DND-41 (cell line): Measurements from ENCODE around the gene DCBLD2.
"Not testable (repeated sequence)": the region's sequence is repeated elsewhere in the genome, so short reads cannot be mapped to it uniquely, and the experiment has no call there.

ENCODE experiments used
- ATAC-seq: fragments of 200-7000 bp; cut with Tn5 transposase; 3 replicates; pipeline ENCODE4 v1.9.1; 2021; ENCODE audit warnings: low read depth; ENCODE audit not compliant: insufficient read depth
- DNase-seq: peaks from one replicate; pipeline ENCODE4 v3.0.0-alpha.2; 2020
- H2AFZ ChIP-seq: 2 replicates; pipeline ENCODE4 v1.6.0; 2012; ENCODE audit warnings: low read depth, low read length
- H3K27ac ChIP-seq: 2 replicates; pipeline ENCODE4 v1.5.1; 2012; ENCODE audit warnings: low read length, inconsistent platforms
- H3K27me3 ChIP-seq: fragments of 200-600 bp; sonication (generic); 2 replicates; pipeline ENCODE4 v1.6.0; 2012; ENCODE audit warnings: low read length, mild to moderate bottlenecking, inconsistent platforms; ENCODE audit not compliant: insufficient read depth, poor library complexity
- H3K36me3 ChIP-seq: 2 replicates; pipeline ENCODE4 v1.5.1; 2012; ENCODE audit warnings: low read length, inconsistent platforms; ENCODE audit not compliant: insufficient read depth
- H3K4me1 ChIP-seq: 2 replicates; pipeline ENCODE4 v1.5.1; 2012; ENCODE audit warnings: mild to moderate bottlenecking, low read length; ENCODE audit not compliant: insufficient read depth
- H3K4me2 ChIP-seq: 2 replicates; pipeline ENCODE4 v1.6.0; 2012; ENCODE audit warnings: mild to moderate bottlenecking, moderate library complexity, low read length, inconsistent platforms; ENCODE audit not compliant: insufficient read depth
- H3K4me3 ChIP-seq, 2 experiments: fragments of 200-600 bp in 1 of 2; shearing (Covaris generic) in 1 of 2; 2 replicates each; pipeline ENCODE4 v1.5.1; 2012 to 2016; ENCODE audit warnings: inconsistent platforms in 2 of 2, low read length in 2 of 2, mild to moderate bottlenecking in 2 of 2, low read depth in 1 of 2, moderate library complexity in 1 of 2
- H3K79me2 ChIP-seq: 2 replicates; pipeline ENCODE4 v1.6.0; 2012; ENCODE audit warnings: low read length, inconsistent platforms; ENCODE audit not compliant: insufficient read depth
- H3K9ac ChIP-seq: 2 replicates; pipeline ENCODE4 v1.6.0; 2012; ENCODE audit warnings: low read depth, mild to moderate bottlenecking, inconsistent platforms, low read length, moderate library complexity
- H3K9me3 ChIP-seq: 2 replicates; pipeline ENCODE4 v1.5.1; 2012; ENCODE audit warnings: low read length, moderate library complexity, mild to moderate bottlenecking, inconsistent platforms; ENCODE audit not compliant: insufficient read depth, severe bottlenecking
- H4K20me1 ChIP-seq: 2 replicates; pipeline ENCODE4 v1.6.0; 2012; ENCODE audit warnings: low read length; ENCODE audit not compliant: insufficient read depth
- EZH2 ChIP-seq: IDR thresholded peaks from 3 replicates; pipeline ENCODE4 v1.6.1; 2012; ENCODE audit warnings: borderline replicate concordance, low read depth, mild to moderate bottlenecking, moderate library complexity, low read length, inconsistent platforms; ENCODE audit not compliant: severe bottlenecking
- TF ChIP-seq, protein P1 (sequence below): IDR thresholded peaks from 2 replicates; pipeline ENCODE4 v1.5.1; 2012; ENCODE audit warnings: borderline replicate concordance, low read length, moderate library complexity, mild to moderate bottlenecking; ENCODE audit not compliant: poor library complexity, severe bottlenecking; ENCODE audit errors: extremely low read depth

The DCBLD2 gene

GRCh38 chr3:98884675-98885371 lies 16.7 kb downstream of the DCBLD2 start:
- peaks cover 3% of the 10 kb centered on the region; the same call in 1 of the 2 replicates for H4K20me1 ChIP-seq
- ATAC-seq (no peak), DNase-seq (no peak)
- H3K36me3 ChIP-seq: peaks cover 1% of the 10 kb centered on the region; the same call in 1 of the 2 replicates
- H2AFZ ChIP-seq: no peak overlapping the region
- TF ChIP-seq, protein P1, sequence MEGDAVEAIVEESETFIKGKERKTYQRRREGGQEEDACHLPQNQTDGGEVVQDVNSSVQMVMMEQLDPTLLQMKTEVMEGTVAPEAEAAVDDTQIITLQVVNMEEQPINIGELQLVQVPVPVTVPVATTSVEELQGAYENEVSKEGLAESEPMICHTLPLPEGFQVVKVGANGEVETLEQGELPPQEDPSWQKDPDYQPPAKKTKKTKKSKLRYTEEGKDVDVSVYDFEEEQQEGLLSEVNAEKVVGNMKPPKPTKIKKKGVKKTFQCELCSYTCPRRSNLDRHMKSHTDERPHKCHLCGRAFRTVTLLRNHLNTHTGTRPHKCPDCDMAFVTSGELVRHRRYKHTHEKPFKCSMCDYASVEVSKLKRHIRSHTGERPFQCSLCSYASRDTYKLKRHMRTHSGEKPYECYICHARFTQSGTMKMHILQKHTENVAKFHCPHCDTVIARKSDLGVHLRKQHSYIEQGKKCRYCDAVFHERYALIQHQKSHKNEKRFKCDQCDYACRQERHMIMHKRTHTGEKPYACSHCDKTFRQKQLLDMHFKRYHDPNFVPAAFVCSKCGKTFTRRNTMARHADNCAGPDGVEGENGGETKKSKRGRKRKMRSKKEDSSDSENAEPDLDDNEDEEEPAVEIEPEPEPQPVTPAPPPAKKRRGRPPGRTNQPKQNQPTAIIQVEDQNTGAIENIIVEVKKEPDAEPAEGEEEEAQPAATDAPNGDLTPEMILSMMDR: no peak
- no peak for TF ChIP-seq EZH2
- H3K79me2 ChIP-seq: peaks cover 6% of the 10 kb centered on the region; the same call in 1 of the 2 replicates
- no peaks in the 10 kb centered on the region for H3K4me1 ChIP-seq
- H3K27ac ChIP-seq: no peak overlapping the region
- no peak overlapping the region for H3K4me3 ChIP-seq
- H3K4me2 ChIP-seq: no peak overlapping the region
- H3K9me3 ChIP-seq: no peaks in the 10 kb centered on the region
- H3K27me3 ChIP-seq: no peaks in the 10 kb centered on the region
- no peak overlapping the region for H3K9ac ChIP-seq

DNA sequence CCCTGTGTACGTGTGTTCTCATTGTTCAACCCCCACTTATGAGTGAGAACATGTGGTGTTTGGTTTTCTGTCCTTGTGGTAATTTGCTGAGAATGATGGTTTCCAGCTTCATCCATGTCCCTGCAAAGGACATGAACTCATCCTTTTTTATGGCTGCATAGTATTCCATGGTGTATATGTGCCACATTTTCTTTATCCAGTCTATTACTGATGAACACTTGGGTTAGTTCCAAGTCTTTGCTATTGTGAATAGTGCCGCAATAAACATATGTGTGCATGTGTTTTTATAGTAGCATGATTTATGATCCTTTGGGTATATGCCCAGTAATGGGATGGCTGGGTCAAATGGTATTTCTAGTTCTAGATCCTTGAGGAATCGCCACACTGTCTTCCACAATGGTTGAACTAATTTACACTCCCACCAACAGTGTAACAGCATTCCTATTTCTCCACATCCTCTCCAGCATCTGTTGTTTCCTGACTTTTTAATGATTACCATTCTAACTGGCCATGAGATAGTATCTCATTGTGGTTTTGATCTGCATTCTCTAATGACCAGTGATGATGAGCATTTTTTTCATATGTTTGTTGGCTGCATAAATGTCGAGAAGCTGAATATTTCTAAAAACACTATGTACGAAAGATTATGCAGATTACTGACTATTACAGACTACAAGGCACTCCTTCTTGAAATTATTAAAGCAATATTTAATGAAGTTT lies 18.7 kb downstream of the DCBLD2 start:
- not testable (repeated sequence) for H3K9me3 ChIP-seq, H3K4me3 ChIP-seq, H2AFZ ChIP-seq, H3K27me3 ChIP-seq, H4K20me1 ChIP-seq, H3K79me2 ChIP-seq, H3K4me1 ChIP-seq, H3K4me2 ChIP-seq, H3K27ac ChIP-seq, DNase-seq, H3K9ac ChIP-seq, ATAC-seq, H3K36me3 ChIP-seq

GRCh38 chr3:98877132-98877531 lies 24.4 kb downstream of the DCBLD2 start:
- Histone ChIP-seq H3K4me1 (no peaks in the 10 kb centered on the region), H3K9me3 (no peaks in the 10 kb centered on the region), H4K20me1 (no peaks in the 10 kb centered on the region), H3K9ac (no peak overlapping the region), H3K79me2 (no peaks in the 10 kb centered on the region), H3K27ac (no peak overlapping the region), H3K4me2 (no peak overlapping the region), H3K4me3 (no peak overlapping the region), H3K27me3 (no peaks in the 10 kb centered on the region), H3K36me3 (peaks cover 11% of the 10 kb centered on the region; the same call in 1 of the 2 replicates), H2AFZ (no peak overlapping the region)
- TF ChIP-seq, protein P1: no peak
- TF ChIP-seq EZH2: no peak
- DNase-seq (no peak), ATAC-seq (no peak)

- Histone ChIP-seq H3K4me2 (no peak overlapping the region), H3K27ac (no peak overlapping the region), H3K27me3 (no peaks in the 10 kb centered on the region), H3K4me1 (no peaks in the 10 kb centered on the region), H4K20me1 (no peaks in the 10 kb centered on the region), H3K79me2 (no peaks in the 10 kb centered on the region), H3K4me3 (no peak overlapping the region), H3K36me3 (peaks cover 12% of the 10 kb centered on the region; the same call in 1 of the 2 replicates), H3K9me3 (no peaks in the 10 kb centered on the region), H2AFZ (no peak overlapping the region), H3K9ac (no peak overlapping the region)
- TF ChIP-seq, protein P1: no peak
- no peak for TF ChIP-seq EZH2
- ATAC-seq (no peak), DNase-seq (no peak)
Measured at GRCh38 chr3:98875535-98875934, 26.0 kb downstream of the DCBLD2 start.
